ENCODE data around the gene PROM2. TPM values are rescaled to one million over a fixed set of nuclear protein-coding genes. Genes with fewer than 3 reads are reported as not detected.

The PROM2 gene
- total RNA-seq, 1 donor from 2014 or later, result 5.4 TPM

DNA sequence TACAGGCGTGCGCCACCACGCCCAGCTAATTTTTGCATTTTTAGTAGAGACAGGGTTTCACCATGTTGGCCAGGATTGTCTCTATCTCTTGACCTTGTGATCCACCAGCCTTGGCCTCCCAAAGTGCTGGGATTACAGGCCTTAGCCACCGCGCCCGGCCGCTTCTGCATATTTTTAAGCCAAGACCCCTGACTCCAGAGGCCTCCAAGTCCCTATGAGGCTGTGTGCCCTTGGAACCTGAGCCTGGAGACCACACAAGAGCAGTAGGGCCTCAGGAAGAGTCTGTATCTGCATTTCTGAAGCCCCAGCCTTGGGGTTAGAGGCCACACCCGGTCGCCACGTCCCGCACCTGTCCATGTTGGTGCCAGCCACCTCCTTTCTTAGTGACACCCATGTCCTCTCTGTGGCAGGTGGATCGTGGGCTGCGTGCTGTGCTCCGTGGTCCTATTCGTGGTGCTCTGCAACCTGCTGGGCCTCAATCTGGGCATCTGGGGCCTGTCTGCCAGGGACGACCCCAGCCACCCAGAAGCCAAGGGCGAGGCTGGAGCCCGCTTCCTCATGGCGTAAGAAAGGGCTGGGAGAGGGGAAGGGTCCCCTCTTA, 5.3 kb downstream of the PROM2 start:
- peaks cover 5% of the 10 kb centered on the region for H3K9me3 Mint-ChIP-seq (ENCODE audit: unreplicated experiment)
- no peak overlapping the region for H3K27ac Mint-ChIP-seq (ENCODE audit: unreplicated experiment)

DNA sequence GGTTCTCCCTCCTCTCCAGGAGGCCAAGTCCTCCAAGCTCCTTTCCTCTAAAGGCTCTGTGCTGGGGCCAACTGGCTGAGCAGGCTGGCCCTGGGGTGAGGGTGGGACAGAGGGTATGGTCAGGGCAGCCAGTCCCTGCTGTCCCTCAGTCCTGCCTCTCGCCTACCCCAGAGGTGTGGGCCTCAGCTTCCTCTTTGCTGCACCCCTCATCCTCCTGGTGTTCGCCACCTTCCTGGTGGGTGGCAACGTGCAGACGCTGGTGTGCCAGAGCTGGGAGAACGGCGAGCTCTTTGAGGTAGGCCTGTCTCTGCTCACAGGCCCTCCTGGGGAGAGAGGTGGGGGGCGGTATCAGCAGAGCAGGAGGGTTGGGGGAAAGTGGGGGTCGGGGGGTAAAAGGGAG, 6.8 kb downstream of the PROM2 start:
- Mint-ChIP-seq H3K27me3 (ENCODE audit: unreplicated experiment) (peaks cover 18% of the 10 kb centered on the region), H3K4me1 (ENCODE audit: low read depth, unreplicated experiment) (peaks cover 2% of the 10 kb centered on the region), H3K27ac (ENCODE audit: unreplicated experiment) (no peak overlapping the region), H3K9me3 (ENCODE audit: unreplicated experiment) (peaks cover 5% of the 10 kb centered on the region), H3K36me3 (ENCODE audit: unreplicated experiment) (no peaks in the 10 kb centered on the region), H3K4me3 (ENCODE audit: unreplicated experiment) (no peak overlapping the region)
- TF ChIP-seq, protein P1, sequence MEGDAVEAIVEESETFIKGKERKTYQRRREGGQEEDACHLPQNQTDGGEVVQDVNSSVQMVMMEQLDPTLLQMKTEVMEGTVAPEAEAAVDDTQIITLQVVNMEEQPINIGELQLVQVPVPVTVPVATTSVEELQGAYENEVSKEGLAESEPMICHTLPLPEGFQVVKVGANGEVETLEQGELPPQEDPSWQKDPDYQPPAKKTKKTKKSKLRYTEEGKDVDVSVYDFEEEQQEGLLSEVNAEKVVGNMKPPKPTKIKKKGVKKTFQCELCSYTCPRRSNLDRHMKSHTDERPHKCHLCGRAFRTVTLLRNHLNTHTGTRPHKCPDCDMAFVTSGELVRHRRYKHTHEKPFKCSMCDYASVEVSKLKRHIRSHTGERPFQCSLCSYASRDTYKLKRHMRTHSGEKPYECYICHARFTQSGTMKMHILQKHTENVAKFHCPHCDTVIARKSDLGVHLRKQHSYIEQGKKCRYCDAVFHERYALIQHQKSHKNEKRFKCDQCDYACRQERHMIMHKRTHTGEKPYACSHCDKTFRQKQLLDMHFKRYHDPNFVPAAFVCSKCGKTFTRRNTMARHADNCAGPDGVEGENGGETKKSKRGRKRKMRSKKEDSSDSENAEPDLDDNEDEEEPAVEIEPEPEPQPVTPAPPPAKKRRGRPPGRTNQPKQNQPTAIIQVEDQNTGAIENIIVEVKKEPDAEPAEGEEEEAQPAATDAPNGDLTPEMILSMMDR (IDR thresholded peaks at IDR 0.05; ENCODE audit: partially characterized antibody, unreplicated experiment), result no peak
- DNase-seq, result no peak

More for the DNA sequence above, 5.3 kb downstream of the PROM2 start:
- Mint-ChIP-seq H3K4me3 (ENCODE audit: unreplicated experiment) (no peak overlapping the region), H3K36me3 (ENCODE audit: unreplicated experiment) (no peaks in the 10 kb centered on the region), H3K27me3 (ENCODE audit: unreplicated experiment) (peaks cover 14% of the 10 kb centered on the region), H3K4me1 (ENCODE audit: low read depth, unreplicated experiment) (peaks cover 3% of the 10 kb centered on the region)
- TF ChIP-seq, protein P1 (IDR thresholded peaks at IDR 0.05; ENCODE audit: partially characterized antibody, unreplicated experiment), result no peak
- peak; percentile 5 for DNase-seq

DNA sequence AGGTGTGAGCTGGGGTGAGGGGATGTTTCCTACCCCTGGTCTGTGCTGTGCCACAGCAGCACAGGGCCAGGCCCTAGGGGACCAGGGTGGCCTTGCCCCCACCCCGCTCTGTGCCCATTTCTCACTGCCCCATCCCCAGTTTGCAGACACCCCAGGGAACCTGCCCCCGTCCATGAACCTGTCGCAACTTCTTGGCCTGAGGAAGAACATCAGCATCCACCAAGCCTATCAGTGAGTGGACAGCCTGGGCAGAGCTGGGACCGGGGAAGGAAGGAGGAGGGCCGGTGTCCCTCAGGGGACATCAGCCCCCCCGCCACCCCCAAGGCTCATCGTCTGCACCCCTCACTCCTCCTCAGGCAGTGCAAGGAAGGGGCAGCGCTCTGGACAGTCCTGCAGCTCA, 7.5 kb downstream of the PROM2 start:
- TF ChIP-seq, protein P1 (IDR thresholded peaks at IDR 0.05; ENCODE audit: partially characterized antibody, unreplicated experiment), result no peak
- Mint-ChIP-seq H3K4me1 (ENCODE audit: low read depth, unreplicated experiment) (no peaks in the 10 kb centered on the region), H3K27me3 (ENCODE audit: unreplicated experiment) (peaks cover 19% of the 10 kb centered on the region), H3K27ac (ENCODE audit: unreplicated experiment) (no peak overlapping the region), H3K9me3 (ENCODE audit: unreplicated experiment) (peaks cover 7% of the 10 kb centered on the region), H3K4me3 (ENCODE audit: unreplicated experiment) (no peak overlapping the region), H3K36me3 (ENCODE audit: unreplicated experiment) (no peaks in the 10 kb centered on the region)
- no peak for DNase-seq

DNA sequence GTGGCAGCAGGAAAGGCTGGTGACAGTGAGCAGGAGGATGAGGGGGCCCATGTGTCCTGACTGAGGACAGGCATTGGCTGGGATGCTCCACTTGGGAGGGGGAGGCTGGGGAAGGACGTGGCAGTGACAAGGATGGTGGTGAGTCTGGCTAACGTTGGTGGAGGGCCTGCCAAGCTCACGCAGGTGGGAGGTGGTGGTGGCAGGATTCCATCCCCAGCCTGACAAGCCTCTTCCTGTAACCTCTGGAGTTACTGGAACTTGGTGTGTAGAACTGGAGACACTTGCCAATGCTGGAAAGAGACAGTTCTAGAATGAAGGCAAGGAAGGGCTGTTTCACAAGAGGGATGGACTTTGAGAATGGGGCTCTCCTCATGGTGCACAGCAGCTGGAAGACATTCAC, 8.2 kb downstream of the PROM2 start:
- H3K4me3 Mint-ChIP-seq (ENCODE audit: unreplicated experiment), result no peak overlapping the region
- no peaks in the 10 kb centered on the region for H3K36me3 Mint-ChIP-seq (ENCODE audit: unreplicated experiment)
- no peaks in the 10 kb centered on the region for H3K4me1 Mint-ChIP-seq (ENCODE audit: low read depth, unreplicated experiment)
- DNase-seq, result no peak
- TF ChIP-seq, protein P1 (IDR thresholded peaks at IDR 0.05; ENCODE audit: partially characterized antibody, unreplicated experiment), result no peak
- peaks cover 7% of the 10 kb centered on the region for H3K9me3 Mint-ChIP-seq (ENCODE audit: unreplicated experiment)
- H3K27me3 Mint-ChIP-seq (ENCODE audit: unreplicated experiment), result peaks cover 21% of the 10 kb centered on the region
- H3K27ac Mint-ChIP-seq (ENCODE audit: unreplicated experiment), result no peak overlapping the region

DNA sequence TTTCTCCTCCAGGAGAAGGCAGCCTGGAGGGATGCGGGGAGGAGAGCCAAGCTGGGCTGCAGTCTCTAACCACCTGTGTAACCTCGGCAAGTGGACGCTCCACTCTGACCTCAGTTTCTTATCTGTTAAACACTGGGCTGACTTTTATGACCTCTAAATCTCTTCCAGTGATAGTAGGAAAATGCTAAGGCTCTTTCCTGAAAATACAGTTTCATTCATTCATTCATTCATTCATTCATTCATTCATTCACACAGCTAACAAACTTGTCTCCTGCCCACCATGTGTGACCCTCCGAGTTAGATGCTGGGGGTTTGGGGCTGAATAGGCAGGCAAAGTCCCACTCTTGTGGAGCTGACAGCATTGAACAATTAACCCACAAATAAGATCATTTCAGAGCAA, 9.3 kb downstream of the PROM2 start:
- H3K27ac Mint-ChIP-seq (ENCODE audit: unreplicated experiment), result no peak overlapping the region
- peaks cover 27% of the 10 kb centered on the region for H3K27me3 Mint-ChIP-seq (ENCODE audit: unreplicated experiment)
- peaks cover 5% of the 10 kb centered on the region for H3K4me1 Mint-ChIP-seq (ENCODE audit: low read depth, unreplicated experiment)
- H3K9me3 Mint-ChIP-seq (ENCODE audit: unreplicated experiment), result peaks cover 8% of the 10 kb centered on the region
- H3K36me3 Mint-ChIP-seq (ENCODE audit: unreplicated experiment), result no peaks in the 10 kb centered on the region
- DNase-seq, result no peak
- H3K4me3 Mint-ChIP-seq (ENCODE audit: unreplicated experiment), result no peak overlapping the region
- TF ChIP-seq, protein P1 (IDR thresholded peaks at IDR 0.05; ENCODE audit: partially characterized antibody, unreplicated experiment), result no peak
